Stimulated activated CD4-positive, alpha-beta T cell treated with anti-CD3 and anti-CD28 coated beads, Interleukin-1b, Interleukin-23, amount 100 ng/mL, for 1 hour (primary cell): ENCODE results near the gene PCLAF.
A peak's percentile ranks its signal among the peaks of the same experiment; 100 is the strongest.
"Not testable (repeated sequence)": the region's sequence is repeated elsewhere in the genome, so short reads cannot be mapped to it uniquely, and the experiment has no call there.

Experiments
- DNase-seq, 2 donors: peaks; one replicate each; pipeline ENCODE4 v3.0.0-alpha.2; 2020; ENCODE audit warnings: low read depth in 2 of 2

Gene PCLAF

GRCh38 chr15:64381000-64381751 lies at the start of gene PCLAF:
Gene PCLAF, minus strand, starts transcription at chr15:64381441. Its CDS starts 70 bp downstream, at chr15:64381371.
- peak; percentile 64 to 72 for DNase-seq

- peak in 1 of 2 donors; percentile 3 for DNase-seq
Observed at GRCh38 chr15:64430000-64430735, 48.9 kb upstream of the PCLAF start.

- DNase-seq, result no peak
Observed at GRCh38 chr15:64429448-64429847, 48.2 kb upstream of the PCLAF start.

- DNase-seq, result no peak
Observed at GRCh38 chr15:64426845-64427465, 45.7 kb upstream of the PCLAF start.

GRCh38 chr15:64425221-64425620 lies 44.0 kb upstream of the PCLAF start:
- DNase-seq, result no peak

- DNase-seq, result no peak
Observed at GRCh38 chr15:64423970-64424369, 42.7 kb upstream of the PCLAF start.

GRCh38 chr15:64422697-64423096 lies 41.5 kb upstream of the PCLAF start:
- DNase-seq, result no peak

- DNase-seq, result no peak
Observed at GRCh38 chr15:64412216-64412615, 31.0 kb upstream of the PCLAF start.

- no peak for DNase-seq
Observed at GRCh38 chr15:64400583-64400982, 19.3 kb upstream of the PCLAF start.

- no peak for DNase-seq
Observed at GRCh38 chr15:64398575-64398974, 17.3 kb upstream of the PCLAF start.

- DNase-seq, result no peak
Observed at GRCh38 chr15:64396789-64397188, 15.5 kb upstream of the PCLAF start.

GRCh38 chr15:64392471-64392870 lies 11.2 kb upstream of the PCLAF start:
- not testable (repeated sequence) for DNase-seq

- no peak for DNase-seq
Observed at GRCh38 chr15:64389036-64389435, 7.8 kb upstream of the PCLAF start.

- peak; percentile 89 for DNase-seq
Observed at GRCh38 chr15:64387562-64388168, 6.4 kb upstream of the PCLAF start, which contains the start of gene TRIP4. Gene TRIP4, plus strand, starts transcription at chr15:64387836. Its CDS starts 28 bp downstream, at chr15:64387864.

GRCh38 chr15:64386291-64386690 lies 5.0 kb upstream of the PCLAF start:
- DNase-seq, result no peak

GRCh38 chr15:64383760-64384159 lies 2.5 kb upstream of the PCLAF start:
- DNase-seq, result no peak

- not testable (repeated sequence) for DNase-seq
Observed at GRCh38 chr15:64380130-64380870, 941 bp downstream of the PCLAF start.

GRCh38 chr15:64379216-64379960 lies 1.9 kb downstream of the PCLAF start:
- DNase-seq, result no peak

- DNase-seq, result no peak
Observed at GRCh38 chr15:64373360-64373759, 7.9 kb downstream of the PCLAF start.

GRCh38 chr15:64371383-64371782 lies 9.9 kb downstream of the PCLAF start:
- not testable (repeated sequence) for DNase-seq
